ENCODE measurements around the gene HK3. TPM values are rescaled to one million over a fixed set of nuclear protein-coding genes. Genes with fewer than 3 reads are reported as not detected.

Gene HK3
- total and polyA plus RNA-seq, 2 of the 8 experiments (the other 6 are each of a cell fraction or from before 2014, with no cell fraction given), result not detected

DNA sequence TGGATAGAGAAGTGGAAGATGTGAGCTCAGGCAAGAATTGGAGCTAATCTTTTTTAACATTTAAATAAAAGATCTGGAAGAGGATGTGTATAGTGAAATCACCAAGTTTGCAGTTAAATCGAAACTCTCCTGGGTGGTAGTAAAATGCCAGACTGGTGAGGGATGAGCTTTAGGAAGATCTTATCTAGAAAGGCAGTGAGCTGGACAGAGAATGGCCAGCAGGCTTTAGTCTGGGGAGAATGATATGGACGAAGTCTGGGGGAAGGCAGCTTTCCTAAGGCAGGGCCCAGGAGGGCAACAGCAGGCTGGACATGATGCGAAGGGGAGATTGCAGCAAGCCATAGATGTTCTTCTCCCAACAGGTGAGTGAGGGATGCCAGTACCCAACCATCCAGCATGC, 63.2 kb downstream of the HK3 start:
- POLR2A ChIA-PET (ENCODE audit: partially characterized antibody), result interaction anchor here (1.6 kb wide), 1 partner anchor 176 kb away, joined by 4 read pairs; no protein-coding TSS in a partner anchor
- no peak for FAIRE-seq
- TF ChIP-seq CEBPB (IDR thresholded peaks at IDR 0.05; ENCODE audit: low read depth, low read length) (no peak), BCL11A (IDR thresholded peaks at IDR 0.05; ENCODE audit: low read depth in 2 of 2, low read length in 2 of 2) (no peak), TAF1 (IDR thresholded peaks at IDR 0.05; ENCODE audit: low read depth, low read length) (no peak), FOSL1 (IDR thresholded peaks at IDR 0.05; ENCODE audit: insufficient read depth, low read depth, low read length) (no peak), YY1 (IDR thresholded peaks at IDR 0.05; ENCODE audit: low read depth, low read length) (no peak), TCF12 (IDR thresholded peaks at IDR 0.05; ENCODE audit: low read depth, low read length) (no peak), NANOG (IDR thresholded peaks at IDR 0.05; ENCODE audit: insufficient read depth, low read depth, low read length, poor library complexity, severe bottlenecking) (no peak), HDAC2 (IDR thresholded peaks at IDR 0.05; ENCODE audit: borderline replicate concordance in 1 of 2, low read depth in 2 of 2, low read length in 2 of 2) (no peak), CBX5 (IDR thresholded peaks at IDR 0.05; ENCODE audit: low read depth, low read length) (no peak), RXRA (IDR thresholded peaks at IDR 0.05; ENCODE audit: insufficient read depth, low read depth, low read length) (no peak), BACH1 (IDR thresholded peaks at IDR 0.05; ENCODE audit: low read length) (no peak), NRF1 (IDR thresholded peaks at IDR 0.05; ENCODE audit: low read depth, low read length) (no peak), GABPA (IDR thresholded peaks at IDR 0.05; ENCODE audit: borderline replicate concordance, insufficient read depth, low read length) (no peak)
- TF ChIP-seq, protein P1, sequence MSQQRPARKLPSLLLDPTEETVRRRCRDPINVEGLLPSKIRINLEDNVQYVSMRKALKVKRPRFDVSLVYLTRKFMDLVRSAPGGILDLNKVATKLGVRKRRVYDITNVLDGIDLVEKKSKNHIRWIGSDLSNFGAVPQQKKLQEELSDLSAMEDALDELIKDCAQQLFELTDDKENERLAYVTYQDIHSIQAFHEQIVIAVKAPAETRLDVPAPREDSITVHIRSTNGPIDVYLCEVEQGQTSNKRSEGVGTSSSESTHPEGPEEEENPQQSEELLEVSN (IDR thresholded peaks at IDR 0.05), result no peak

More for the DNA sequence above, 63.2 kb downstream of the HK3 start:
- Histone ChIP-seq H3K36me3 (ENCODE audit: control insufficient read depth in 2 of 4, insufficient read depth in 4 of 4, low read length in 3 of 4) (no peaks in the 10 kb centered on the region), H3K27me3 (replicated peaks in 1 of 4; ENCODE audit: control insufficient read depth in 3 of 4, extremely low read depth in 1 of 4, insufficient read depth in 3 of 4, low read length in 3 of 4) (peaks cover 0 to 18% (median 5%) of the 10 kb centered on the region in 4 experiments; a peak in 4 of 7 replicates), H3K79me2 (ENCODE audit: control insufficient read depth in 1 of 2, insufficient read depth in 2 of 2, low read length in 2 of 2) (no peaks in the 10 kb centered on the region), H4K20me1 (replicated peaks in 1 of 2; ENCODE audit: control insufficient read depth in 1 of 2, insufficient read depth in 2 of 2, low read length in 2 of 2) (peaks cover 14 to 26% of the 10 kb centered on the region in 2 experiments), H3K56ac (replicated peaks; ENCODE audit: insufficient read length, low read depth, low read length) (no peak overlapping the region), H4K91ac (replicated peaks; ENCODE audit: insufficient read length, low read length) (no peak overlapping the region), H4K5ac (ENCODE audit: insufficient read length, low read depth, low read length) (no peak overlapping the region), H2AK5ac (ENCODE audit: low read depth, low read length) (no peak overlapping the region), H3K9ac (replicated peaks in 1 of 4; ENCODE audit: extremely low read depth in 1 of 4, low read depth in 3 of 4, low read length in 3 of 4) (no peak overlapping the region), H3K4ac (replicated peaks; ENCODE audit: insufficient read length, low read depth, low read length) (no peak overlapping the region), H2BK5ac (ENCODE audit: low read depth, low read length) (no peak overlapping the region), H2BK120ac (replicated peaks; ENCODE audit: low read depth, low read length) (no peak overlapping the region), H2BK12ac (ENCODE audit: low read depth, low read length) (no peak overlapping the region), H3K23ac (ENCODE audit: insufficient read length) (no peak overlapping the region), H3K4me2 (ENCODE audit: insufficient read depth in 1 of 2, low read depth in 2 of 2, low read length in 2 of 2) (no peak overlapping the region), H3K4me3 (ENCODE audit: extremely low read depth in 1 of 4, insufficient read depth in 2 of 4, low read depth in 3 of 4, low read length in 4 of 4) (no peak overlapping the region), H3K14ac (ENCODE audit: insufficient read length) (no peak overlapping the region), H3K23me2 (ENCODE audit: low read depth, low read length) (no peaks in the 10 kb centered on the region), H3K27ac (ENCODE audit: low read depth, low read length) (no peak overlapping the region), H3K79me1 (ENCODE audit: low read depth, low read length) (no peaks in the 10 kb centered on the region; the same call in 1 of the 2 replicates), H2BK15ac (ENCODE audit: low read length) (no peak overlapping the region), H2AFZ (ENCODE audit: low read length) (no peak overlapping the region), H4K8ac (ENCODE audit: extremely low read depth, insufficient read depth, low read length) (no peak overlapping the region), H2BK20ac (ENCODE audit: low read length) (no peak overlapping the region), H3K9me3 (ENCODE audit: insufficient read depth in 2 of 2, low read depth in 1 of 2, low read length in 1 of 2) (no peaks in the 10 kb centered on the region), H3K18ac (ENCODE audit: extremely low read depth, low read length) (no peak overlapping the region), H3K4me1 (replicated peaks in 1 of 4; ENCODE audit: control insufficient read depth in 3 of 4, insufficient read depth in 4 of 4, low read length in 3 of 4) (peaks cover 0 to 10% (median 5%) of the 10 kb centered on the region in 4 experiments; a peak in 6 of 7 replicates)
- CTCF ChIA-PET (ENCODE audit: partially characterized antibody), result interaction anchor here (0.7 to 2.2 kb wide), 6 partner anchors 9 to 175 kb away, joined by 3 to 12 read pairs (median 5); no protein-coding TSS in a partner anchor
- 84% methylated on average over 3 of the region's 3 CpGs; no CpG with 5 or more reads in 1 of the 2 experiments for WGBS, 2 experiments (ENCODE audit: extremely low coverage in 1 of 2, insufficient coverage in 1 of 2, insufficient read length in 1 of 2, insufficient replicate concordance in 2 of 2, low coverage in 1 of 2, low lambda C conversion rate in 2 of 2, missing lambda C conversion rate in 1 of 2)
- DNase-seq (ENCODE audit: low read depth in 1 of 2, low spot score in 2 of 2), result no peak

Data from H1 (cell line).